ENCODE data around the gene MSLN. TPM values are rescaled to one million over a fixed set of nuclear protein-coding genes. Genes with fewer than 3 reads are reported as not detected.

MSLN gene
- total and polyA plus RNA-seq, 9 of the 15 experiments (the other 6 are each of a cell fraction or from before 2014, with no cell fraction given): not detected

- Histone ChIP-seq H3K4me1 (replicated peaks in 1 of 2; ENCODE audit: control insufficient read depth in 2 of 2, insufficient read depth in 2 of 2, low read length in 2 of 2) (peaks cover 0 to 42% of the 10 kb centered on the region in 2 experiments; a peak in 2 of 5 replicates), H3K27ac (ENCODE audit: extremely low read depth, low read depth, low read length) (no peak overlapping the region), H3K27me3 (ENCODE audit: control insufficient read depth in 2 of 2, insufficient read depth in 2 of 2, low read length in 2 of 2) (peaks cover 31 to 77% of the 10 kb centered on the region in 2 experiments), H4K20me1 (replicated peaks; ENCODE audit: control insufficient read depth, insufficient read depth, low read length) (no peaks in the 10 kb centered on the region), H3K9ac (ENCODE audit: insufficient read depth in 1 of 2, low read depth in 2 of 2, low read length in 2 of 2) (no peak overlapping the region), H3K4me3 (no peak overlapping the region), H2AFZ (ENCODE audit: low read depth, low read length) (no peak overlapping the region), H3K4me2 (ENCODE audit: insufficient read depth, low read length) (no peak overlapping the region), H3K36me3 (ENCODE audit: control insufficient read depth, insufficient read depth, low read length) (no peaks in the 10 kb centered on the region), H3K9me1 (ENCODE audit: control insufficient read depth, insufficient read depth, low read length) (no peaks in the 10 kb centered on the region), H3K9me3 (replicated peaks; ENCODE audit: control insufficient read depth, insufficient read depth, low read depth, low read length) (no peaks in the 10 kb centered on the region; the same call in 1 of the 2 replicates), H3K79me2 (ENCODE audit: control insufficient read depth, insufficient read depth, low read length) (no peaks in the 10 kb centered on the region)
- intact Hi-C loops (cut with micrococcal nuclease) (loop anchor here (2.0 kb wide), 1 partner anchor 241 kb away; no protein-coding TSS in a partner anchor), in situ Hi-C loops (cut with MboI) (loop anchor here (5.0 kb wide), 1 partner anchor 233 kb away; no protein-coding TSS in a partner anchor)
- DNase-seq (ENCODE audit: extremely low read depth in 1 of 4, low spot score in 3 of 4) (no peak), FAIRE-seq (no peak), ATAC-seq (no peak)
- ChIA-PET POLR2A (no interaction called here), CTCF (ENCODE audit: low intra/inter-chr PET ratio) (interaction anchor here (0.5 to 1.7 kb wide), 5 partner anchors 66 to 381 kb away, joined by 3 to 6 read pairs (median 4); no protein-coding TSS in a partner anchor)
- WGBS (ENCODE audit: insufficient coverage, low coverage, missing lambda C conversion rate): 42% methylated on average over 19 of the region's 22 CpGs
- BruUV-seq (replicated peaks): no TSS peak
- TF ChIP-seq, protein P1, sequence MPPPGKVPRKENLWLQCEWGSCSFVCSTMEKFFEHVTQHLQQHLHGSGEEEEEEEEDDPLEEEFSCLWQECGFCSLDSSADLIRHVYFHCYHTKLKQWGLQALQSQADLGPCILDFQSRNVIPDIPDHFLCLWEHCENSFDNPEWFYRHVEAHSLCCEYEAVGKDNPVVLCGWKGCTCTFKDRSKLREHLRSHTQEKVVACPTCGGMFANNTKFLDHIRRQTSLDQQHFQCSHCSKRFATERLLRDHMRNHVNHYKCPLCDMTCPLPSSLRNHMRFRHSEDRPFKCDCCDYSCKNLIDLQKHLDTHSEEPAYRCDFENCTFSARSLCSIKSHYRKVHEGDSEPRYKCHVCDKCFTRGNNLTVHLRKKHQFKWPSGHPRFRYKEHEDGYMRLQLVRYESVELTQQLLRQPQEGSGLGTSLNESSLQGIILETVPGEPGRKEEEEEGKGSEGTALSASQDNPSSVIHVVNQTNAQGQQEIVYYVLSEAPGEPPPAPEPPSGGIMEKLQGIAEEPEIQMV (tag; conservative IDR thresholded peaks at IDR 0.05; ENCODE audit: low read depth): no peak
- TF ChIP-seq, protein P2, sequence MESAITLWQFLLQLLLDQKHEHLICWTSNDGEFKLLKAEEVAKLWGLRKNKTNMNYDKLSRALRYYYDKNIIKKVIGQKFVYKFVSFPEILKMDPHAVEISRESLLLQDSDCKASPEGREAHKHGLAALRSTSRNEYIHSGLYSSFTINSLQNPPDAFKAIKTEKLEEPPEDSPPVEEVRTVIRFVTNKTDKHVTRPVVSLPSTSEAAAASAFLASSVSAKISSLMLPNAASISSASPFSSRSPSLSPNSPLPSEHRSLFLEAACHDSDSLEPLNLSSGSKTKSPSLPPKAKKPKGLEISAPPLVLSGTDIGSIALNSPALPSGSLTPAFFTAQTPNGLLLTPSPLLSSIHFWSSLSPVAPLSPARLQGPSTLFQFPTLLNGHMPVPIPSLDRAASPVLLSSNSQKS (CRISPR knock-in tag; IDR thresholded peaks at IDR 0.05): no peak
- TF ChIP-seq E2F3 (CRISPR knock-in tag; IDR thresholded peaks at IDR 0.05): no peak
- TF ChIP-seq TARDBP (IDR thresholded peaks at IDR 0.05): no peak
- no peak for TF ChIP-seq ZNF133 (CRISPR knock-in tag; IDR thresholded peaks at IDR 0.05)
- TF ChIP-seq TAF9B (IDR thresholded peaks at IDR 0.05; ENCODE audit: partially characterized antibody): no peak
- no peak for TF ChIP-seq RAD21 (CRISPR knock-in tag; conservative IDR thresholded peaks at IDR 0.05 in 1 of 2, IDR thresholded peaks at IDR 0.05 in 1 of 2)
- TF ChIP-seq NR2C2 (CRISPR knock-in tag; IDR thresholded peaks at IDR 0.05): no peak
- TF ChIP-seq NR2C2 (tag; IDR thresholded peaks at IDR 0.05): 0 out of 2 replicates have a peak, but pooled peaks have one; percentile 20
- peak; percentile 18 for TF ChIP-seq HMGN3 (IDR thresholded peaks at IDR 0.05; ENCODE audit: borderline replicate concordance, extremely low read depth, insufficient read length, low read depth, low read length)
- TF ChIP-seq, protein P3, sequence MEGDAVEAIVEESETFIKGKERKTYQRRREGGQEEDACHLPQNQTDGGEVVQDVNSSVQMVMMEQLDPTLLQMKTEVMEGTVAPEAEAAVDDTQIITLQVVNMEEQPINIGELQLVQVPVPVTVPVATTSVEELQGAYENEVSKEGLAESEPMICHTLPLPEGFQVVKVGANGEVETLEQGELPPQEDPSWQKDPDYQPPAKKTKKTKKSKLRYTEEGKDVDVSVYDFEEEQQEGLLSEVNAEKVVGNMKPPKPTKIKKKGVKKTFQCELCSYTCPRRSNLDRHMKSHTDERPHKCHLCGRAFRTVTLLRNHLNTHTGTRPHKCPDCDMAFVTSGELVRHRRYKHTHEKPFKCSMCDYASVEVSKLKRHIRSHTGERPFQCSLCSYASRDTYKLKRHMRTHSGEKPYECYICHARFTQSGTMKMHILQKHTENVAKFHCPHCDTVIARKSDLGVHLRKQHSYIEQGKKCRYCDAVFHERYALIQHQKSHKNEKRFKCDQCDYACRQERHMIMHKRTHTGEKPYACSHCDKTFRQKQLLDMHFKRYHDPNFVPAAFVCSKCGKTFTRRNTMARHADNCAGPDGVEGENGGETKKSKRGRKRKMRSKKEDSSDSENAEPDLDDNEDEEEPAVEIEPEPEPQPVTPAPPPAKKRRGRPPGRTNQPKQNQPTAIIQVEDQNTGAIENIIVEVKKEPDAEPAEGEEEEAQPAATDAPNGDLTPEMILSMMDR (IDR thresholded peaks at IDR 0.05 in 2 of 3, conservative IDR thresholded peaks at IDR 0.05 in 1 of 3; ENCODE audit: insufficient read depth in 2 of 3, low read depth in 1 of 3, low read length in 3 of 3): 0 out of 6 replicates have a peak, but pooled peaks of 1 of the 3 experiments have one; percentile 5
- no peak for TF ChIP-seq POLR3A (IDR thresholded peaks at IDR 0.05; ENCODE audit: borderline replicate concordance, extremely low read depth, insufficient read depth, insufficient read length)
- TF ChIP-seq ZNF644 (tag; IDR thresholded peaks at IDR 0.05; ENCODE audit: low read depth): no peak
- TF ChIP-seq, protein P4, sequence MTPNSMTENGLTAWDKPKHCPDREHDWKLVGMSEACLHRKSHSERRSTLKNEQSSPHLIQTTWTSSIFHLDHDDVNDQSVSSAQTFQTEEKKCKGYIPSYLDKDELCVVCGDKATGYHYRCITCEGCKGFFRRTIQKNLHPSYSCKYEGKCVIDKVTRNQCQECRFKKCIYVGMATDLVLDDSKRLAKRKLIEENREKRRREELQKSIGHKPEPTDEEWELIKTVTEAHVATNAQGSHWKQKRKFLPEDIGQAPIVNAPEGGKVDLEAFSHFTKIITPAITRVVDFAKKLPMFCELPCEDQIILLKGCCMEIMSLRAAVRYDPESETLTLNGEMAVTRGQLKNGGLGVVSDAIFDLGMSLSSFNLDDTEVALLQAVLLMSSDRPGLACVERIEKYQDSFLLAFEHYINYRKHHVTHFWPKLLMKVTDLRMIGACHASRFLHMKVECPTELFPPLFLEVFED (CRISPR knock-in tag; conservative IDR thresholded peaks at IDR 0.05): no peak
- TF ChIP-seq ESRRA (IDR thresholded peaks at IDR 0.05; ENCODE audit: borderline replicate concordance, low read depth): 0 out of 2 replicates have a peak, but pooled peaks have one; percentile 1
- TF ChIP-seq ILK (tag; IDR thresholded peaks at IDR 0.05; ENCODE audit: borderline replicate concordance, low read depth): no peak
These were observed 53.4 kb downstream of the MSLN start for GRCh38 chr16:813916-814412.
